ENCODE results near the gene LMAN1. TPM values are rescaled to one million over a fixed set of nuclear protein-coding genes. Genes with fewer than 3 reads are reported as not detected.

LMAN1 gene
- total RNA-seq, 2 donors from 2014 or later: 57.4 to 72.5 TPM

DNA sequence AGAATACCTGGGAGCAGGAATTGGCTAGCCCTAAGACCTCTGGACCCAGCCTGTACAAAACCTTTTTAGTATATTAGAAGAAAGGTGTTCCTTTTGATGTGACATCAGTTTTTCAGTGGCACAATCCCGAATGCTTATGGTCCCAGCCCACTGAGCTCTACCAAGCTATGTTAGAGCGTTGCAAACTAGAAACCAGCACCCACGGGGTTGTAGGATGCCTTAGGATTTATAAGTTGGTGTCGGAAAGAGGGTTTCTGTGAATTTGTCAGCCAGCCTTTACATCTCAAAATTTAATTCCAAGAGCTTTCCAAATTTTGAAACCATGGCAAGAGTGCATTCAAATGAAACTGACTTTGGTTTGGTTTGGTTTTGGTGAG is 499 bp upstream of the LMAN1 start:
- Histone ChIP-seq H3K4me1 (ENCODE audit: control insufficient read depth in 1 of 2, low read depth in 2 of 2) (peaks cover 13 to 34% of the 10 kb centered on the region in 2 donors), H3K4me3 (peak overlapping the region; percentile 98), H3K27me3 (replicated peaks; ENCODE audit: insufficient read depth) (no peaks in the 10 kb centered on the region), H3K27ac (peak overlapping the region in 1 of 2 donors; percentile 86), H3K36me3 (no peaks in the 10 kb centered on the region), H3K9me3 (no peaks in the 10 kb centered on the region)
- TF ChIP-seq, protein P1, sequence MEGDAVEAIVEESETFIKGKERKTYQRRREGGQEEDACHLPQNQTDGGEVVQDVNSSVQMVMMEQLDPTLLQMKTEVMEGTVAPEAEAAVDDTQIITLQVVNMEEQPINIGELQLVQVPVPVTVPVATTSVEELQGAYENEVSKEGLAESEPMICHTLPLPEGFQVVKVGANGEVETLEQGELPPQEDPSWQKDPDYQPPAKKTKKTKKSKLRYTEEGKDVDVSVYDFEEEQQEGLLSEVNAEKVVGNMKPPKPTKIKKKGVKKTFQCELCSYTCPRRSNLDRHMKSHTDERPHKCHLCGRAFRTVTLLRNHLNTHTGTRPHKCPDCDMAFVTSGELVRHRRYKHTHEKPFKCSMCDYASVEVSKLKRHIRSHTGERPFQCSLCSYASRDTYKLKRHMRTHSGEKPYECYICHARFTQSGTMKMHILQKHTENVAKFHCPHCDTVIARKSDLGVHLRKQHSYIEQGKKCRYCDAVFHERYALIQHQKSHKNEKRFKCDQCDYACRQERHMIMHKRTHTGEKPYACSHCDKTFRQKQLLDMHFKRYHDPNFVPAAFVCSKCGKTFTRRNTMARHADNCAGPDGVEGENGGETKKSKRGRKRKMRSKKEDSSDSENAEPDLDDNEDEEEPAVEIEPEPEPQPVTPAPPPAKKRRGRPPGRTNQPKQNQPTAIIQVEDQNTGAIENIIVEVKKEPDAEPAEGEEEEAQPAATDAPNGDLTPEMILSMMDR (IDR thresholded peaks at IDR 0.05): no peak
- ATAC-seq (ENCODE audit: insufficient number of reproducible peaks, low FRiP score, low read depth) (peak; percentile 34), DNase-seq (ENCODE audit: low spot score) (no peak)

DNA sequence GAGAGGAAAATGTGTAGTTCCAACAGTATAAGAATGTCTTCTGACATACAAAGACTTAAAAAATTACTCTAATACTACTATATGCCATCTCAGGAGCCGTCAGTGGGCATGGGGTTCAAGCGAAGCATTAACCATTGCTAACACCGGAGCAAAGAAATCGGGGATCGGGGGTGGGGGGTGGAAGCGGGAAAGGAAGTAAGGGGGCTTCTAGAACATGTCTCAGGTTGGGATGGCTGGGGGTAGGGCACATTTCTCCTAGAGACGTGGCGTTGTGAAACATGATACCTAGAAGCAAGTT is 702 bp downstream of the LMAN1 start:
- Histone ChIP-seq H3K27me3 (replicated peaks; ENCODE audit: insufficient read depth) (no peaks in the 10 kb centered on the region), H3K36me3 (peaks cover 3% of the 10 kb centered on the region), H3K27ac (peak overlapping the region; percentile 81 to 86), H3K9me3 (no peaks in the 10 kb centered on the region), H3K4me3 (peak overlapping the region; percentile 98), H3K4me1 (ENCODE audit: control insufficient read depth in 1 of 2, low read depth in 2 of 2) (peaks cover 13 to 34% of the 10 kb centered on the region in 2 donors)
- ATAC-seq (ENCODE audit: insufficient number of reproducible peaks, low FRiP score, low read depth): peak; percentile 27
- TF ChIP-seq, protein P1 (IDR thresholded peaks at IDR 0.05): no peak
- DNase-seq (ENCODE audit: low spot score): no peak

DNA sequence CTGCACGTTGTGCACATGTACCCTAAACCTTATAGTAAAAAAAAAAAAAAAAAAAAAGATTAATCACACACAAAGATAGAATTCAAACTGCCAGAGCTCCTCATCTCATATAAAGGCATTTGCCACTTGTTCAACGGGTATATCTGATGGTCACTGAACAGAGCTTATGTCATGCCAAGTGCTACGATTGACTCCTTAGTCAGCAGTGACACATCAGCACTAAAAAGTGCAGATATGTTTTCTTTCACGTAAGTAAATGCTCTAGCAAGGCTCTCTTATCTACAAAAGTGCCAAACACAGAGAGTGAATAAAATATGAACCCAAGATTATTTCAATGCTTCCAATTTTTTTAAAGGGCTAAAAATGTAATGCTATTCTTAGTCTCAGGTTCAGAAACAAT is 1.1 kb downstream of the LMAN1 start:
- DNase-seq (ENCODE audit: low spot score): no peak
- no peaks in the 10 kb centered on the region for H3K27me3 ChIP-seq (replicated peaks; ENCODE audit: insufficient read depth)
- TF ChIP-seq, protein P1 (IDR thresholded peaks at IDR 0.05): no peak
- ATAC-seq (ENCODE audit: insufficient number of reproducible peaks, low FRiP score, low read depth): peak; percentile 46
- peak overlapping the region; percentile 81 to 86 for H3K27ac ChIP-seq
- H3K36me3 ChIP-seq: peaks cover 8% of the 10 kb centered on the region
- H3K4me1 ChIP-seq (ENCODE audit: control insufficient read depth in 1 of 2, low read depth in 2 of 2): peaks cover 13 to 34% of the 10 kb centered on the region in 2 donors
- H3K9me3 ChIP-seq: no peaks in the 10 kb centered on the region
- H3K4me3 ChIP-seq: peak overlapping the region; percentile 98

DNA sequence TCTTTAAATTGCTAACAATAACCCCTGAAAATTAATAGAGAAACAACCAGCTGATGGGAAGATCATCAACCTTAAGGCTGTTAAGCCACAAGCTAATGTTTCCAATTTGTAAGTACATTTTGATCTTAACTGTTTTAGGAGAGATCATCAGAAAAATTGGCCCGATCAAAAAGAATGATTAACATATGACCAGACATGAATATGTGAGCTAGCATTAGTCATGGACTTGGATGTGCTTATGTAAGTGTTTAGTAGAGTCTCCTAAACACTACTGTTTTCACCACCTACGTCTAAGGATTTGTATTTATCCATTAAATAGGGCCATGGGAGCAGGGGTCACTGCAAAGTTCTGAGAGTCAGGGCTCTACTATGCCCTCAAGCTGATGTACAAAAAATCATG is 4.3 kb downstream of the LMAN1 start:
- Histone ChIP-seq H3K36me3 (peaks cover 26% of the 10 kb centered on the region), H3K9me3 (no peaks in the 10 kb centered on the region), H3K4me1 (ENCODE audit: control insufficient read depth in 1 of 2, low read depth in 2 of 2) (peaks cover 6 to 25% of the 10 kb centered on the region in 2 donors), H3K27ac (no peak overlapping the region), H3K27me3 (replicated peaks; ENCODE audit: insufficient read depth) (no peaks in the 10 kb centered on the region), H3K4me3 (no peak overlapping the region)
- no peak for DNase-seq (ENCODE audit: low spot score)
- TF ChIP-seq, protein P1 (IDR thresholded peaks at IDR 0.05): no peak
- no peak for ATAC-seq (ENCODE audit: insufficient number of reproducible peaks, low FRiP score, low read depth)

DNA sequence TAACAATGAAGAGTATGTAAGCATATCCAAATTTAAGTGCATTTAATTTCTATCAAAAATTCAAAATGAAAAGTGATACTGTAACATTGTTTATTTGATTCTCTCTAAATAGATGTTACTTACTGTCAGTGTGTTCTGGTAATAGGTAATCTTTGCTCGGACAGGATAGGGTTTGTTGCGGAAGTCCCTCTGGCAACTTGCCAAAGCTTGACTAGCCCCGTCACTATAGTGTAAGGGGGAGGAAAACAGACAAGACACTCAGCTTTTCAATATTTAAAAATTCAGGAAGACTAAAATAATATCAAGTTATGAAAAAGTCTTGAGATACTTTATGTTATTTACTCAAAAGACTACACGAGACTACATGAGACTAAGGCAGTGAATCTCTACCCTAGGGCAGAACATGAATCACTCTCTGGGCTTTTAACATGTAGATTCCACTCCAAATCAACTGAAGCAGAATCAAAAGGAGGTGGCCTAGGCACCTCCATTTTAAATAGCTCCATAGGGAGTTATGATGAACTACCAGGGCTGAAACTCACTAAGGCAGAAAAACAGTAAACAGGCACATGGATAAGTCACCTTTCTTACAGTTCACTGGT is 5.9 kb downstream of the LMAN1 start:
- H3K4me3 ChIP-seq: no peak overlapping the region
- no peaks in the 10 kb centered on the region for H3K27me3 ChIP-seq (replicated peaks; ENCODE audit: insufficient read depth)
- no peak overlapping the region for H3K27ac ChIP-seq
- peaks cover 26% of the 10 kb centered on the region for H3K36me3 ChIP-seq
- TF ChIP-seq, protein P1 (IDR thresholded peaks at IDR 0.05): no peak
- peaks cover 6 to 18% of the 10 kb centered on the region in 2 donors for H3K4me1 ChIP-seq (ENCODE audit: control insufficient read depth in 1 of 2, low read depth in 2 of 2)
- DNase-seq (ENCODE audit: low spot score) (no peak), ATAC-seq (ENCODE audit: insufficient number of reproducible peaks, low FRiP score, low read depth) (no peak)
- no peaks in the 10 kb centered on the region for H3K9me3 ChIP-seq

Data from thoracic aorta (tissue), 2 donors.